ENCODE results near the gene RESF1.

RESF1 gene

DNA sequence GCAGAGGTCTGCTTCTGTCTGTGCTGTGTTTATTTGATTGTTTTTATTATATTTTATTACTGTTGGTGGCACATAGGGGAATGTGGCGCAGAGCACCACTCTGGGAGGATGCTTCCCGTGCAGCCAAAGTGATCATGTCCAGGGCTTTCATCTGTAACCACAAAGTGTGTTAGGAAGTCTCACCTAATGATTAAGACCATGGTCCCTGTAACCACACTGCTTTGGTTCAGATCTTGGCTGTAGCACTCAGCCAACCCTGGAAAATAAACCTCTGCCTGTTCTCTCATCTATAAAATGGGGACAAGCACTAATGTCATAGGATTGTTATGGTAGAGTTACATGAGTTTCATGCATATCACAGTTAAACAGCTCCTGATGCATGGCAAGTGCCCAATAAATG is 1.9 kb downstream of the RESF1 start:
- no peak for DNase-seq (ENCODE audit: low spot score)

DNA sequence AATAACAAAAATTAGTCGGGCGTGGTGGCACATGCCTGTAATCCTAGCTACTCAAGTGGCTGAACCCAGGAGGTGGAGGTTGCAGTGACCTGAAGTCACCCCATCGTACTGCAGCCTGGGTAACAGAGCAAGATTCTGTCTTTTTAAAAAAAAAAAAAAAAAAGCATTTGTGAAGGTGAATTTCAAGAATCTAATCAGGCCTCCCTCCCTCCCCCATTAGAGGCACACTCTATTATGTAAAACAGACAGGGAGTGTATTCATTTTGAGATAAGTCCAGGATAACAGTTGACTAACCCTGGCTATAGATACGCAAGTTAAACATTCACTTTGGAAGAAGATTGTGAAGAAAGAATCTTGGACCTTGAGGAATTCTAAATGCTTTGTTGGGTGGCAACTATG is 2.9 kb downstream of the RESF1 start:
- no peak for DNase-seq (ENCODE audit: low spot score)

DNA sequence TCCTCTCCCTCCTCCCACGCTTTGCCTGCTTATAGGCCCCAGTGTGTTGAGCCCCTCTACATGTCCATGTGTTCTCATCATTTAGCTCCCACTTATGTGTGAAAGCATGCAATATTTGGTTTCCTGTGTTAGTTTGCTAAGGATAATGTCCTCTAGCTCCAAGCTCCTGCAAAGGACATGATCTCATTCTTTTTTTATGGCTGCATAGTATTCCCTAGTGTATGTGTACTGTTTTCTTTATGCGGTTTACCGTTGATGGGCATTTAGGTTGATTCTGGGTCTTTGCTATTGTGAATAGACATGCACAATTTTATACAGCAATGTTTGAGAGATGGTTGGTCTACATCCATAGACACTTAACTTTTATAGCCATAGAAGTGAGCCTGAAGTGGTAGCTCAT is 5.1 kb downstream of the RESF1 start:
- DNase-seq (ENCODE audit: low spot score), result no peak

- no peak for DNase-seq (ENCODE audit: low spot score)
These were observed 5.9 kb downstream of the RESF1 start for GRCh38 chr12:31965090-31965489.

DNA sequence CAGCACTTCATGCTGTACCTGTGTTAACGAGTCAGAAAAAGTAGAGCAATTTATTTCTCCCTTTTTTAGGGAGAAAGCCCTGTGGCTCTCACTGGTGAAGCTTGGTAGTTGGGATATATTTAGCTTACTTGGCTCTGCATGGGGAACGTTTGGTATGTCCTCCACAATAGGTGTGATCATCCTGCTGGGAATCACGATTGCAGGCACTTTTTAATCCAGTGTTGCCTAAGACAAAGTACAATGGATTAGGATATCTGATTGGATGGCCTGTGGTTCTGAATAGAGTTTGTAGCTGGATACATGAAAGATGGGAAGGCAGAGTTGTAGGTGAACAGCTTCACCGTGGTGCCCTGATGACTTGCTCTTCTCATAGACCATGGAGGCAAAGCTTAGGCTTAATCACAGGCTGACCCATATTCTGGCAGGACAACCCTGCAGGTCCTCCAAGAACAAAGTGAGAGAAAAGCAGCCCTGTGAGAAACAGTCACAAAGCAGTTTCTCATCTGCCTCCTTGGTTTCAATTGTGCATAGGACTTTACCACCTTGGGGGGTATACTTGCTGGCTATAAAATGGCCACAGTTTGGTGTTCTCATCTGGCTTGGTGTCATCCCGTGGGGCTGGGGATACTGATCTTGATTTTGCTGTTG is 7.5 kb downstream of the RESF1 start:
- DNase-seq (ENCODE audit: low spot score), result no peak

DNA sequence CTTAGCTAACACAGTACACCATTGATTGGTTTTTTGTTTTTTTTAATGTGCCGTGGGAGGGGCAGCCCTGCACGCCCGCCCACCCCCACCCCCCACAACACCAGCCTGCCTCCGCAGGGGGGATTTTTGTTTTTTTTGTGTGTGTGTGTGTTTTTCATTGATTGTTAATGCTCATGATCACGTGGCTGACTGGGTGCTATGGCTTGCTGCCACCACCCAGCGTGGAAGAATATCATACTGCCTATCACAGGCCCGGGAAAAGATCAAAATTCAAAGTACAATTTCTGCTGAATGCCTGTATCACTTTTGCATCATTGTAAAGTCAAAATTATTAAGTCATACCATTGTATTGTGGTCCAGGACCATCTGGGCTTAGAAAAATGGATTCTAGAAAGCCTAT is 8.3 kb downstream of the RESF1 start:
- no peak for DNase-seq (ENCODE audit: low spot score)

- no peak for DNase-seq (ENCODE audit: low spot score)
These were observed 11.0 kb downstream of the RESF1 start for GRCh38 chr12:31970199-31970598.

DNA sequence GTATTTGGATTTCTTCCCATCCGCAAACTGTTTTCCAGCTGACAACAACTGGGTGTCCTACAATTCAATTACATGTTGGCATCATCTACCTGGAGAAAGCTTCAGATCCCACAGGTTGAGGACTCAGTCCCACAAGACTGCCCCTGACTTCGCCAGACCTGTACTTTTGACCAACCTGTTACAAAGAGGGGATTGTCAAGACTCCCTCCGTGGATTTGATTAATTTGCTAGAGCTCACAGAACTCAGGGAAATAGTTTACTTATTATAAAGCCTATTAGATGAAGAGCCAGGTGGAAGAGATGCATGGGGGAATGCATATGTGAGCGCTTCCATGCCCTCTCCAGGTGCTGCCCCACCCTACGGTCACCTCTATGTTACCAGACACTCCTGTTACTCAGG is 14.6 kb downstream of the RESF1 start:
- no peak for DNase-seq (ENCODE audit: low spot score)

GRCh38 chr12:31974673-31975072 is 15.5 kb downstream of the RESF1 start:
- DNase-seq (ENCODE audit: low spot score), result no peak

DNA sequence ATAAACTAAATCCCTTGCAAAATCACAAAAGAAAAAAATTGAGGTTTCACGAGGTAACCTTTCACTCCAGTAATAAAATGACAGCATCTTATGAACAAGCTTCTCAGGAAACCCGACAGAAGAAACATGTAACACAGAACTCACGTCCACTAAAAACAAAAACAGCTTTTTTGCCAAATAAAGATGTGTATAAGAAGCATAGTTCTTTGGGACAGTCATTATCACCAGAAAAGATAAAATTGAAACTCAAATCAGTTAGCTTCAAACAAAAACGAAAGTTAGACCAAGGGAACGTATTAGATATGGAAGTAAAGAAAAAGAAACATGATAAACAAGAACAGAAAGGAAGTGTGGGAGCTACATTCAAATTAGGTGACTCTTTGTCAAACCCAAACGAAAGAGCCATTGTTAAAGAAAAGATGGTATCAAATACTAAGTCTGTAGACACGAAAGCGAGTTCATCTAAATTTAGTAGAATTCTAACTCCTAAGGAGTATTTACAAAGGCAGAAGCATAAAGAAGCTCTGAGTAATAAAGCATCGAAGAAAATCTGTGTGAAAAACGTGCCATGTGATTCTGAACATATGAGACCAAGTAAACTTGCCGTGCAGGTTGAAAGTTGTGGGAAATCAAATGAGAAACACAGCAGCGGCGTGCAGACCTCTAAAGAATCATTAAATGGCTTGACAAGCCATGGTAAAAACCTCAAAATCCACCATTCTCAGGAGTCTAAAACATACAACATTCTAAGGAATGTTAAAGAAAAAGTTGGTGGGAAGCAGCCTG is 25.8 kb downstream of the RESF1 start:
- no peak for DNase-seq (ENCODE audit: low spot score)

DNA sequence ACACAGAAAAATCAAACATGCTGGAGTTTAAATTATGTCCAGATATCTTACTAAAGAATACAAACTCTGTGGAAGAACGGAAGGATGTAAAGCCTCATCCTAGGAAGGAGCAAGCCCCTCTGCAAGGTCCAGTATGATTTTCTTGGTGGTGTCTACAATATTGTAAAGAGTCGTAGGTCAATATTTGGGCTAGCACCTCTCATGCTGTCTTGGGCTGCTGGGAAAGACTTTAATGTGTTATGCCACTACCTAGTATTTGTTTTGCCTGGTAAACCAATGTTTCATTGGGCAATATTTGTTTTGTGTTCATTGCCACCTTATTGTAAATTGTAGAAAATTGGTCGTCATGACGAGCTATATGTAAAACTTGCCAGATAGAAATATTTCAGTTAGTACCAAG is 26.6 kb downstream of the RESF1 start:
- DNase-seq (ENCODE audit: low spot score), result no peak

- no peak for DNase-seq (ENCODE audit: low spot score)
These were observed 30.6 kb downstream of the RESF1 start for GRCh38 chr12:31989571-31990362.

- no peak for DNase-seq (ENCODE audit: low spot score)
These were observed 31.9 kb downstream of the RESF1 start for GRCh38 chr12:31991146-31991545.

GRCh38 chr12:31991815-31992214 is 32.6 kb downstream of the RESF1 start:
- DNase-seq (ENCODE audit: low spot score), result no peak

- no peak for DNase-seq (ENCODE audit: low spot score)
These were observed 40.5 kb downstream of the RESF1 start for GRCh38 chr12:31999692-32000091.

- DNase-seq (ENCODE audit: low spot score), result no peak
These were observed 41.3 kb downstream of the RESF1 start for GRCh38 chr12:32000373-32001005.

DNA sequence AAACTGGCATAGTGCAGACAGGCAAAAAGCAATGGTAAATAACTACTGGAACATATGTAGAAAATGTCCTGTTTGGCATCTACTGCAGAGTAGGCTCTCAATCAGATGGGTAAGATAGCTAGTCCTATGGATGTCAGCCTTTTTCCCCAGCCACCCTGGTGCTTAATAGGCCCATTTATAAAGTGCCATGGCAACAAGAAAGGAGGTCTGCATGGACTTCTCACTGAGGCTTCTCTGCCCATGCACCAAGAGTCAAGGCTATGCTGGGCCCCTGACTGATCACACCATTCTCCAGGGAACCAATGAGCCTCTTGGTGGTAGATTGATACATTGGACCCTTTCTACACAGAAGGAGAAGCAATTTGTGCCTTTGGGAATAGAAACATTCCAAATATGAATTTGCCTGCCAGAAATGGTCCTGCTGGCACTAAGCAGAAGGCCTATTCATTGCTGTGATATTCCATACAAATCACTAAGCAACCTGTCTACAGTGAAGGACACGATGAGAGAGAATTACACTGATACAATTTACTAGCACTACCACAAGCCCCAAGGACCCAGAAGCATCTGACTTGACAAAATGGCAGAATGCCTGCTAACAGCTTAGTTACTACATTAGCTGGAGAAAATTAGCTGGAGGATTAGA is 43.8 kb downstream of the RESF1 start:
- no peak for DNase-seq (ENCODE audit: low spot score)

GRCh38 chr12:32003654-32004053 is 44.4 kb downstream of the RESF1 start:
- no peak for DNase-seq (ENCODE audit: low spot score)

DNA sequence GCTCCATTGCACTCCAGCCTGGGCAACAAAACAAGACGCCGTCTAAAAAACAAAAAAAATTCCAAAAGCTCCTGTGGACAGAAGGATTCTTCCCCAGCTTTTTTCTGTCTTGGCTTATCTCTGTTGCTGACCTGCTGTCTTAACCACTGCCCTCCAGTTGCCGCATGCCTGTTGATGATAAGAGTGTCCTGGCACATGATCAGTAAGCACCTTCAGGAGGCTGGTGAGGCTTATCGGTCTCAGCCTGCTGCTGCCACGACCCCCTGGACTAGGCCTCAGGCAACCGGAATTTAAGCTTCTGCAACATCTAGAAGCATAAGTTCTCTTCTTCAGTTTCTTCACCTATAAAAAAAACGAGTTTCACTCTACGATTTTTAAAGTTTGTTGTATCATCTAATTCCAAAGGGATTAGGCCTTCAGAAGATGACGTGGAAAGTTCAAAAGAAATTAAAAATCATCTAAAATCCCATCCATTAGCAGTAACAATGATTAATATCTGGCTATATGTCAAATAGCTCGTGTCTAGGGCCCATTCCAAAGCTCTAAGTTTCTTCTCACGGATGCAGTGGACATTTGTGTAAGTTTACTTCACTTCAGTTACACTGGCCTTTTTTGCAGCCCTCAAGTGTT is 46.4 kb downstream of the RESF1 start:
- DNase-seq (ENCODE audit: low spot score), result no peak
